ENCODE results near the gene TDRD9.
"Not testable (repeated sequence)": the region's sequence is repeated elsewhere in the genome, so short reads cannot be mapped to it uniquely, and the experiment has no call there.

TDRD9 gene

GRCh38 chr14:103891667-103892215 is 36.5 kb upstream of the TDRD9 start:
- no peak for DNase-seq

- no peak for DNase-seq
Observed at GRCh38 chr14:103892247-103892646, 36.0 kb upstream of the TDRD9 start.

GRCh38 chr14:103894034-103894722 is 34.1 kb upstream of the TDRD9 start:
- DNase-seq, result no peak

GRCh38 chr14:103894723-103895059 is 33.6 kb upstream of the TDRD9 start:
- DNase-seq, result no peak

GRCh38 chr14:103896578-103896977 is 31.7 kb upstream of the TDRD9 start:
- no peak for DNase-seq

- no peak for DNase-seq
Observed at GRCh38 chr14:103897075-103897947, 30.9 kb upstream of the TDRD9 start.

GRCh38 chr14:103898204-103898603 is 30.1 kb upstream of the TDRD9 start:
- no peak for DNase-seq

- DNase-seq, result no peak
Observed at GRCh38 chr14:103898711-103899110, 29.5 kb upstream of the TDRD9 start.

- no peak for DNase-seq
Observed at GRCh38 chr14:103899316-103899715, 28.9 kb upstream of the TDRD9 start.

- DNase-seq, result no peak
Observed at GRCh38 chr14:103899833-103900232, 28.4 kb upstream of the TDRD9 start.

GRCh38 chr14:103904493-103905107 is 23.7 kb upstream of the TDRD9 start:
- no peak for DNase-seq

- DNase-seq, result no peak
Observed at GRCh38 chr14:103905842-103906456, 22.3 kb upstream of the TDRD9 start.

- DNase-seq, result no peak
Observed at GRCh38 chr14:103908580-103908979, 19.7 kb upstream of the TDRD9 start.

GRCh38 chr14:103909531-103910261 is 18.6 kb upstream of the TDRD9 start:
- no peak for DNase-seq

GRCh38 chr14:103910262-103910935 is 17.9 kb upstream of the TDRD9 start:
- peak; percentile 61 to 66 for DNase-seq

GRCh38 chr14:103910984-103911383 is 17.3 kb upstream of the TDRD9 start:
- no peak for DNase-seq

GRCh38 chr14:103915616-103916015 is 12.6 kb upstream of the TDRD9 start:
- DNase-seq, result no peak

GRCh38 chr14:103916636-103917262 is 11.5 kb upstream of the TDRD9 start:
- no peak for DNase-seq

- peak; percentile 83 to 91 for DNase-seq
Observed at GRCh38 chr14:103920981-103921854, 7.0 kb upstream of the TDRD9 start.

- DNase-seq, result not testable (repeated sequence)
Observed at GRCh38 chr14:103921855-103922200, 6.4 kb upstream of the TDRD9 start.
